Measurements from ENCODE around the gene RSPH3. TPM values are rescaled to one million over a fixed set of nuclear protein-coding genes. Genes with fewer than 3 reads are reported as not detected.

Gene RSPH3
- total and polyA plus RNA-seq, 2 of the 8 experiments (the other 6 are each of a cell fraction or from before 2014, with no cell fraction given): 0.60 to 2.7 TPM

DNA sequence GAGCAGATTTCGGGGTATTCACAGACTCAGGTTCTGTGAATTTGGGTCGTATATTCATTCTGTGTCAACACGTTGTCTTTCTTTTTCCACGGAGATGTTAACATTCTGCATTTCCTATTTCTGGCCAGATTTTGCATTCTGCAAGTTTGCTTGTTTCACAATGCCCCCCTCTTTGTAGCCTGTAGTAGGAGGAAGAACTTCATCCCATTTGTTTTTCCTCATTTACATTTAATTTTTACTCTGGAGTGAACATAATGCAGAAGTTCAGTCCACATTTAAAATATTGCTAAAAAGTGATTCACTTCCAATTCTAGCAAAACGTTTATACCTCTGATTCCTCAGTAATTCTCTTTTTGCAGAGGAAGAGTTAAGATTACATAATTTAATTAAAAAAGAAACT, 31.8 kb upstream of the RSPH3 start (continued):
- TF ChIP-seq HDAC2 (IDR thresholded peaks at IDR 0.05; ENCODE audit: borderline replicate concordance in 1 of 2, low read depth in 2 of 2, low read length in 2 of 2): no peak
- TF ChIP-seq, protein P1, sequence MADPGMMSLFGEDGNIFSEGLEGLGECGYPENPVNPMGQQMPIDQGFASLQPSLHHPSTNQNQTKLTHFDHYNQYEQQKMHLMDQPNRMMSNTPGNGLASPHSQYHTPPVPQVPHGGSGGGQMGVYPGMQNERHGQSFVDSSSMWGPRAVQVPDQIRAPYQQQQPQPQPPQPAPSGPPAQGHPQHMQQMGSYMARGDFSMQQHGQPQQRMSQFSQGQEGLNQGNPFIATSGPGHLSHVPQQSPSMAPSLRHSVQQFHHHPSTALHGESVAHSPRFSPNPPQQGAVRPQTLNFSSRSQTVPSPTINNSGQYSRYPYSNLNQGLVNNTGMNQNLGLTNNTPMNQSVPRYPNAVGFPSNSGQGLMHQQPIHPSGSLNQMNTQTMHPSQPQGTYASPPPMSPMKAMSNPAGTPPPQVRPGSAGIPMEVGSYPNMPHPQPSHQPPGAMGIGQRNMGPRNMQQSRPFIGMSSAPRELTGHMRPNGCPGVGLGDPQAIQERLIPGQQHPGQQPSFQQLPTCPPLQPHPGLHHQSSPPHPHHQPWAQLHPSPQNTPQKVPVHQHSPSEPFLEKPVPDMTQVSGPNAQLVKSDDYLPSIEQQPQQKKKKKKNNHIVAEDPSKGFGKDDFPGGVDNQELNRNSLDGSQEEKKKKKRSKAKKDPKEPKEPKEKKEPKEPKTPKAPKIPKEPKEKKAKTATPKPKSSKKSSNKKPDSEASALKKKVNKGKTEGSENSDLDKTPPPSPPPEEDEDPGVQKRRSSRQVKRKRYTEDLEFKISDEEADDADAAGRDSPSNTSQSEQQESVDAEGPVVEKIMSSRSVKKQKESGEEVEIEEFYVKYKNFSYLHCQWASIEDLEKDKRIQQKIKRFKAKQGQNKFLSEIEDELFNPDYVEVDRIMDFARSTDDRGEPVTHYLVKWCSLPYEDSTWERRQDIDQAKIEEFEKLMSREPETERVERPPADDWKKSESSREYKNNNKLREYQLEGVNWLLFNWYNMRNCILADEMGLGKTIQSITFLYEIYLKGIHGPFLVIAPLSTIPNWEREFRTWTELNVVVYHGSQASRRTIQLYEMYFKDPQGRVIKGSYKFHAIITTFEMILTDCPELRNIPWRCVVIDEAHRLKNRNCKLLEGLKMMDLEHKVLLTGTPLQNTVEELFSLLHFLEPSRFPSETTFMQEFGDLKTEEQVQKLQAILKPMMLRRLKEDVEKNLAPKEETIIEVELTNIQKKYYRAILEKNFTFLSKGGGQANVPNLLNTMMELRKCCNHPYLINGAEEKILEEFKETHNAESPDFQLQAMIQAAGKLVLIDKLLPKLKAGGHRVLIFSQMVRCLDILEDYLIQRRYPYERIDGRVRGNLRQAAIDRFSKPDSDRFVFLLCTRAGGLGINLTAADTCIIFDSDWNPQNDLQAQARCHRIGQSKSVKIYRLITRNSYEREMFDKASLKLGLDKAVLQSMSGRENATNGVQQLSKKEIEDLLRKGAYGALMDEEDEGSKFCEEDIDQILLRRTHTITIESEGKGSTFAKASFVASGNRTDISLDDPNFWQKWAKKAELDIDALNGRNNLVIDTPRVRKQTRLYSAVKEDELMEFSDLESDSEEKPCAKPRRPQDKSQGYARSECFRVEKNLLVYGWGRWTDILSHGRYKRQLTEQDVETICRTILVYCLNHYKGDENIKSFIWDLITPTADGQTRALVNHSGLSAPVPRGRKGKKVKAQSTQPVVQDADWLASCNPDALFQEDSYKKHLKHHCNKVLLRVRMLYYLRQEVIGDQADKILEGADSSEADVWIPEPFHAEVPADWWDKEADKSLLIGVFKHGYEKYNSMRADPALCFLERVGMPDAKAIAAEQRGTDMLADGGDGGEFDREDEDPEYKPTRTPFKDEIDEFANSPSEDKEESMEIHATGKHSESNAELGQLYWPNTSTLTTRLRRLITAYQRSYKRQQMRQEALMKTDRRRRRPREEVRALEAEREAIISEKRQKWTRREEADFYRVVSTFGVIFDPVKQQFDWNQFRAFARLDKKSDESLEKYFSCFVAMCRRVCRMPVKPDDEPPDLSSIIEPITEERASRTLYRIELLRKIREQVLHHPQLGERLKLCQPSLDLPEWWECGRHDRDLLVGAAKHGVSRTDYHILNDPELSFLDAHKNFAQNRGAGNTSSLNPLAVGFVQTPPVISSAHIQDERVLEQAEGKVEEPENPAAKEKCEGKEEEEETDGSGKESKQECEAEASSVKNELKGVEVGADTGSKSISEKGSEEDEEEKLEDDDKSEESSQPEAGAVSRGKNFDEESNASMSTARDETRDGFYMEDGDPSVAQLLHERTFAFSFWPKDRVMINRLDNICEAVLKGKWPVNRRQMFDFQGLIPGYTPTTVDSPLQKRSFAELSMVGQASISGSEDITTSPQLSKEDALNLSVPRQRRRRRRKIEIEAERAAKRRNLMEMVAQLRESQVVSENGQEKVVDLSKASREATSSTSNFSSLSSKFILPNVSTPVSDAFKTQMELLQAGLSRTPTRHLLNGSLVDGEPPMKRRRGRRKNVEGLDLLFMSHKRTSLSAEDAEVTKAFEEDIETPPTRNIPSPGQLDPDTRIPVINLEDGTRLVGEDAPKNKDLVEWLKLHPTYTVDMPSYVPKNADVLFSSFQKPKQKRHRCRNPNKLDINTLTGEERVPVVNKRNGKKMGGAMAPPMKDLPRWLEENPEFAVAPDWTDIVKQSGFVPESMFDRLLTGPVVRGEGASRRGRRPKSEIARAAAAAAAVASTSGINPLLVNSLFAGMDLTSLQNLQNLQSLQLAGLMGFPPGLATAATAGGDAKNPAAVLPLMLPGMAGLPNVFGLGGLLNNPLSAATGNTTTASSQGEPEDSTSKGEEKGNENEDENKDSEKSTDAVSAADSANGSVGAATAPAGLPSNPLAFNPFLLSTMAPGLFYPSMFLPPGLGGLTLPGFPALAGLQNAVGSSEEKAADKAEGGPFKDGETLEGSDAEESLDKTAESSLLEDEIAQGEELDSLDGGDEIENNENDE (IDR thresholded peaks at IDR 0.05; ENCODE audit: insufficient replicate concordance, low read length): no peak

All from H1 (cell line).